Activated CD8-positive, alpha-beta T cell treated with anti-CD3 and anti-CD28 coated beads for 36 hours (primary cell): Measurements from ENCODE around the gene SLAMF7. TPM values are rescaled to one million over a fixed set of nuclear protein-coding genes. Genes with fewer than 3 reads are reported as not detected.
A peak's percentile ranks its signal among the peaks of the same experiment; 100 is the strongest.

ENCODE experiments used
- ATAC-seq: fragments of 200-7000 bp; cut with Tn5 transposase; one replicate; pipeline ENCODE4 v1.10.0; 2021; ENCODE audit warnings: mild to moderate bottlenecking, moderate library complexity
- CTCF ChIA-PET: fragments of 350-600 bp; sonication (Branson Sonifier 250); formaldehyde crosslinking; loops from one replicate; lab custom pipeline; 2021; ENCODE audit warnings: antibody characterized with exemption; lab: Charles Lee
- POLR2A ChIA-PET: fragments of 350-600 bp; sonication (Branson Sonifier 250); formaldehyde crosslinking; loops from one replicate; lab custom pipeline; 2021; ENCODE audit warnings: antibody characterized with exemption; lab: Charles Lee
- DNase-seq: peaks from one replicate; pipeline ENCODE4 v3.0.0-alpha.2; 2020
- H3K27ac Mint-ChIP-seq: one replicate; pipeline ENCODE4 v1.8.0; 2021; ENCODE audit warnings: mild to moderate bottlenecking, mixed read lengths
- H3K27me3 Mint-ChIP-seq: one replicate; pipeline ENCODE4 v1.8.0; 2021; ENCODE audit warnings: mixed read lengths
- H3K36me3 Mint-ChIP-seq: one replicate; pipeline ENCODE4 v1.8.0; 2021; ENCODE audit warnings: low read depth, mixed read lengths
- H3K4me1 Mint-ChIP-seq: one replicate; pipeline ENCODE4 v1.8.0; 2021; ENCODE audit warnings: low read depth, mixed read lengths
- H3K4me3 Mint-ChIP-seq: one replicate; pipeline ENCODE4 v1.8.0; 2021; ENCODE audit warnings: mild to moderate bottlenecking, moderate library complexity, mixed read lengths
- H3K9me3 Mint-ChIP-seq: one replicate; pipeline ENCODE4 v1.8.0; 2021; ENCODE audit warnings: mixed read lengths
- intact Hi-C: fragments of 100-400 bp; cut with micrococcal nuclease; formaldehyde crosslinking; loops from one replicate; pipeline ENCODE4 v1.10.0; 2022
- total RNA-seq, 2 experiments: library from RNA; stranded (reverse); gene quantifications; one replicate each; pipeline ENCODE4 v1.2.3, GENCODE V29; 2021
- TF ChIP-seq, protein P1 (sequence below): fragments of 200-600 bp; IDR thresholded peaks from one replicate; pipeline ENCODE4 v1.8.0; 2022; ENCODE audit warnings: antibody characterized with exemption, mild to moderate bottlenecking

The SLAMF7 gene
- total RNA-seq, 2 experiments from 2014 or later: 90.0 to 93.5 TPM

DNA sequence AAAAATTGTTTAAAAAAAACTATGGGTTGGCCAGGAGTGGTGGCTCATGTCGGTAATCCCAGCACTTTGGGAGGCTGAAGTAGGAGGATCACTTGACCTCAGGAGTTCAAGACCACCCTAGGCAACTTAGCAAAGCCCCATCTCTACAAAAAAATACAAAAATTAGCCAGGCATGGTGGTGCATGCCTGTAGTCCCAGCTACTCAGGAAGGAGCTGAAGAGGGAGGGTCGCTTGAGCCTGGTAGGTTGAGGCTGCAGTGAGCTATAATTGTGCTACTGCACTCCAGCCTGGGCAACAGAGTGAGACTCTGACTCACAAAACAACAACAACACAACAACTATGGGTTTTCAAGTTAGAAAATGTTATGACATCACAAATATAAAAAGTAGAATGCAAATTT lies 16.4 kb downstream of the SLAMF7 start:
- Mint-ChIP-seq H3K9me3 (peaks cover 17% of the 10 kb centered on the region), H3K27me3 (no peaks in the 10 kb centered on the region), H3K4me1 (peaks cover 75% of the 10 kb centered on the region), H3K36me3 (peaks cover 58% of the 10 kb centered on the region), H3K27ac (peak overlapping the region; percentile 95), H3K4me3 (peak overlapping the region; percentile 40)
- TF ChIP-seq, protein P1, sequence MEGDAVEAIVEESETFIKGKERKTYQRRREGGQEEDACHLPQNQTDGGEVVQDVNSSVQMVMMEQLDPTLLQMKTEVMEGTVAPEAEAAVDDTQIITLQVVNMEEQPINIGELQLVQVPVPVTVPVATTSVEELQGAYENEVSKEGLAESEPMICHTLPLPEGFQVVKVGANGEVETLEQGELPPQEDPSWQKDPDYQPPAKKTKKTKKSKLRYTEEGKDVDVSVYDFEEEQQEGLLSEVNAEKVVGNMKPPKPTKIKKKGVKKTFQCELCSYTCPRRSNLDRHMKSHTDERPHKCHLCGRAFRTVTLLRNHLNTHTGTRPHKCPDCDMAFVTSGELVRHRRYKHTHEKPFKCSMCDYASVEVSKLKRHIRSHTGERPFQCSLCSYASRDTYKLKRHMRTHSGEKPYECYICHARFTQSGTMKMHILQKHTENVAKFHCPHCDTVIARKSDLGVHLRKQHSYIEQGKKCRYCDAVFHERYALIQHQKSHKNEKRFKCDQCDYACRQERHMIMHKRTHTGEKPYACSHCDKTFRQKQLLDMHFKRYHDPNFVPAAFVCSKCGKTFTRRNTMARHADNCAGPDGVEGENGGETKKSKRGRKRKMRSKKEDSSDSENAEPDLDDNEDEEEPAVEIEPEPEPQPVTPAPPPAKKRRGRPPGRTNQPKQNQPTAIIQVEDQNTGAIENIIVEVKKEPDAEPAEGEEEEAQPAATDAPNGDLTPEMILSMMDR: no peak
- ChIA-PET POLR2A (interaction anchor here (0.6 to 3.5 kb wide), 14 partner anchors 8 to 117 kb away, joined by 3 to 35 read pairs (median 5); partner anchors contain the start of genes LY9 and SLAMF7), CTCF (interaction anchor here (0.7 to 2.9 kb wide), 14 partner anchors 9 to 196 kb away, joined by 3 to 31 read pairs (median 4); no protein-coding TSS in a partner anchor)
- DNase-seq: no peak
- no peak for ATAC-seq
- intact Hi-C loops: no loop called here

DNA sequence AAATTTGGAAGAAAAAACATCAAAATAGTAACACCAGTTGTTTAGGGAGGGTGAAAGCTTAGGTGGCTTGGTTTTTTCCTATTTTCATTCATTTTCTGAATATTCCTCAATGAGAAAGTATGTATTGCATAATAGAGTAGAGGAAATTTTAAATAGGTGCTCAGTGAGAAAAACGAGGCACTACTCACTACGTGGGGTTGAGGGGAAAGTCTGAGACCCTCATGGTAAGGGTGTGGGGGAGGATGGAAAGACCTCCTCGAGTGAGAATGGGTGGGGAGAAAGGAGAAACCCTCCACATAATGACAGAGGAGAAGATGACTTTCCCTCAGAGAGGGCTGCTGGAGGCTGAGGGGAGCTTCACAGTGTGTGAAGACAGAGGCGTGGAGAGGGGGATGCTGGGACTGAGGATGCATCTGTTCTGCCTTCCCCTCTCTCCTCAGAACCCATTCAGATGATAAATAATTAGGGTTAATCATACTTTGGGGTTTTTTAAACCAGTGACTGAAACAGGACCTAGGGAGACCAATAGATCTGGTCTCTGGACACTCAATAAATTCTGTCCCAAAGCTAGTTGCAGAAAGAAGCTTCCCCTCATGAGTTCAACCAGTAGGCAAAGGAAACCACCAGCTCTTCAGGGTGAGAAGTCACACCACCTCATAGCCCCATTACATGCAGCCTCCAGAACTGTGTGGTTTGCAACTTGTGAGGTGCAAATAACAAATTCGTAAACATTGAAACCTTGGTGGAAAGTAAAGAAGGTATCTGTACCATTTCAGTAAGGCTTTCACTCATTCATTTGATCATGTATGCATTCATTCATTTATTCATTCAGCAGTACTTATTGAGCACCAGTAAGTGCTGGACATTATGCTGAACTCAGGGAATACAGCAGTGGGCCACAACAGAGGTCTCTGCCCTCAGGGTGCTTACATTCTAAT lies 17.1 kb downstream of the SLAMF7 start:
- Mint-ChIP-seq H3K27me3 (no peaks in the 10 kb centered on the region), H3K9me3 (peaks cover 14% of the 10 kb centered on the region), H3K4me3 (peak overlapping the region; percentile 40), H3K4me1 (peaks cover 73% of the 10 kb centered on the region), H3K36me3 (peaks cover 51% of the 10 kb centered on the region), H3K27ac (peak overlapping the region; percentile 95)
- ChIA-PET POLR2A (interaction anchor here (0.7 to 3.5 kb wide), 17 partner anchors 8 to 81 kb away, joined by 3 to 35 read pairs (median 4); partner anchors contain the start of genes CD48, LY9 and SLAMF7), CTCF (interaction anchor here (0.7 to 2.9 kb wide), 15 partner anchors 9 to 195 kb away, joined by 3 to 31 read pairs (median 4); no protein-coding TSS in a partner anchor)
- intact Hi-C loops: no loop called here
- TF ChIP-seq, protein P1: no peak
- peak; percentile 70 for DNase-seq
- peak; percentile 68 for ATAC-seq

DNA sequence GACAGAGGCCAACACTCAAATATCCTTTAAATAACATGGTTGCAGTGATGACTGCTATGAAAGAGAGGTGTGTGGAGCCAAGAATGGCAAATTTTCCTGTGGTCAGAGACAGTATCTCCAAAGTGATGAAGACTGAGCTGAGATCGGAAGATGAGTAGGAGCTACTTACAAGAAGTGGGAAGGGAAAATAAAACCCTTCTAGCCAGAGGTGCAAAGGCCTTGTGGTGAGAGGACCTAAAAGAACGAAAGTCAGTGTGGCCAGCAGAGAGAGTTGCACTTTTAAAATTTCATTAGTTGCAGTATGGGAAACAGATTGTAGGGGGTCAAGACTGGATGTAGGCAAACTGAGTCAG lies 17.8 kb downstream of the SLAMF7 start:
- CTCF ChIA-PET: interaction anchor here (1.1 to 2.9 kb wide), 8 partner anchors 10 to 195 kb away, joined by 3 to 31 read pairs (median 7); no protein-coding TSS in a partner anchor
- peaks cover 47% of the 10 kb centered on the region for H3K36me3 Mint-ChIP-seq

DNA sequence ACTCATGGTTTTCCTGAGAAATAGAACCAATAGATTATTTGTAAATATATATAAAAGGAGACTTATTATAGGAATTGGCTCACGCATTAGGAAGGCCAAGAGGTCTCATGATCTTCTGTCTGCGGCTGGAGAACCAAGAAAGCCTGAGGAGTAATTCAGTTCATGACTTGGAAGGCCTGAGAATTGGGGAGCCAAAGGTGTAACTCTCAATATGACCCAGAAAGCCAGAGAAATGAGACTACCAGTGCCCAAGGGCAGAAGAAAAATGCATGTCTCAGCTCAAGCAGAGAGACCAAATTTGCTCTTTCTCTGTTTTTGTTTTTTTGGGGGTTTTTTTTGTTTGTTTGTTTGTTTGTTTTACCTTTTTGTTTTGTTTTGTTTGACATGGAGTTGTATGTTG lies 19.5 kb downstream of the SLAMF7 start:
- DNase-seq: no peak
- no peak for ATAC-seq
- CTCF ChIA-PET: interaction anchor here (2.2 kb wide), 1 partner anchor 10 kb away, joined by 11 read pairs; no protein-coding TSS in a partner anchor
- Mint-ChIP-seq H3K27me3 (no peaks in the 10 kb centered on the region), H3K4me1 (peaks cover 67% of the 10 kb centered on the region), H3K9me3 (peaks cover 16% of the 10 kb centered on the region), H3K27ac (no peak overlapping the region), H3K4me3 (no peak overlapping the region), H3K36me3 (peaks cover 30% of the 10 kb centered on the region)
- POLR2A ChIA-PET: interaction anchor here (0.6 to 1.4 kb wide), 4 partner anchors 9 to 40 kb away, joined by 3 read pairs; partner anchors contain the start of gene SLAMF7
- TF ChIP-seq, protein P1: no peak
- intact Hi-C loops: no loop called here

More for the DNA sequence above, 17.8 kb downstream of the SLAMF7 start:
- POLR2A ChIA-PET: interaction anchor here (1.0 to 3.5 kb wide), 9 partner anchors 9 to 80 kb away, joined by 3 to 35 read pairs (median 4); partner anchors contain the start of genes CD48, LY9 and SLAMF7
- DNase-seq (no peak), ATAC-seq (peak; percentile 25)
- peaks cover 14% of the 10 kb centered on the region for H3K9me3 Mint-ChIP-seq
- intact Hi-C loops: no loop called here
- peak overlapping the region; percentile 95 for H3K27ac Mint-ChIP-seq
- H3K4me3 Mint-ChIP-seq: peak overlapping the region; percentile 40
- TF ChIP-seq, protein P1: no peak
- no peaks in the 10 kb centered on the region for H3K27me3 Mint-ChIP-seq
- H3K4me1 Mint-ChIP-seq: peaks cover 75% of the 10 kb centered on the region
